Measurements from ENCODE around the gene ADGRV1.
"Not testable (repeated sequence)": the region's sequence is repeated elsewhere in the genome, so short reads cannot be mapped to it uniquely, and the experiment has no call there.

ADGRV1 gene

GRCh38 chr5:90595766-90596165 is 37.2 kb downstream of the ADGRV1 start:
- not testable (repeated sequence) for DNase-seq

- no peak for DNase-seq
These were observed 39.7 kb downstream of the ADGRV1 start for GRCh38 chr5:90598293-90598692.

- DNase-seq = not testable (repeated sequence)
These were observed 41.7 kb downstream of the ADGRV1 start for GRCh38 chr5:90600307-90600706.

- DNase-seq = no peak
These were observed 42.9 kb downstream of the ADGRV1 start for GRCh38 chr5:90601468-90601867.

GRCh38 chr5:90602681-90603080 is 44.1 kb downstream of the ADGRV1 start:
- no peak for DNase-seq

GRCh38 chr5:90606539-90606938 is 47.9 kb downstream of the ADGRV1 start:
- no peak for DNase-seq

GRCh38 chr5:90612919-90613318 is 54.3 kb downstream of the ADGRV1 start:
- DNase-seq = no peak

- DNase-seq = no peak
These were observed 54.9 kb downstream of the ADGRV1 start for GRCh38 chr5:90613459-90613858.

GRCh38 chr5:90613918-90614504 is 55.4 kb downstream of the ADGRV1 start:
- no peak for DNase-seq

GRCh38 chr5:90615355-90615754 is 56.8 kb downstream of the ADGRV1 start:
- DNase-seq = no peak

GRCh38 chr5:90618071-90618470 is 59.5 kb downstream of the ADGRV1 start:
- no peak for DNase-seq

GRCh38 chr5:90619762-90620161 is 61.2 kb downstream of the ADGRV1 start:
- DNase-seq = not testable (repeated sequence)

GRCh38 chr5:90621848-90622247 is 63.3 kb downstream of the ADGRV1 start:
- DNase-seq = no peak

- no peak for DNase-seq
These were observed 67.9 kb downstream of the ADGRV1 start for GRCh38 chr5:90626493-90626892.

- no peak for DNase-seq
These were observed 69.9 kb downstream of the ADGRV1 start for GRCh38 chr5:90628492-90628891.

GRCh38 chr5:90632791-90633190 is 74.2 kb downstream of the ADGRV1 start:
- no peak for DNase-seq

GRCh38 chr5:90636948-90637347 is 78.4 kb downstream of the ADGRV1 start:
- DNase-seq = no peak

- no peak for DNase-seq
These were observed 79.1 kb downstream of the ADGRV1 start for GRCh38 chr5:90637731-90638130.

- no peak for DNase-seq
These were observed 80.3 kb downstream of the ADGRV1 start for GRCh38 chr5:90638878-90639277.

GRCh38 chr5:90640484-90641059 is 82.0 kb downstream of the ADGRV1 start:
- DNase-seq = no peak

- no peak for DNase-seq
These were observed 82.9 kb downstream of the ADGRV1 start for GRCh38 chr5:90641528-90641927.

GRCh38 chr5:90642706-90643229 is 84.2 kb downstream of the ADGRV1 start:
- DNase-seq = no peak

GRCh38 chr5:90644132-90644531 is 85.5 kb downstream of the ADGRV1 start:
- no peak for DNase-seq

- no peak for DNase-seq
These were observed 86.5 kb downstream of the ADGRV1 start for GRCh38 chr5:90645024-90645610.

GRCh38 chr5:90650767-90651166 is 92.2 kb downstream of the ADGRV1 start:
- DNase-seq = no peak

Data from stimulated activated CD4-positive, alpha-beta T cell treated with anti-CD3 and anti-CD28 coated beads, Interleukin-2, amount 100 ng/mL, for 24 hours (primary cell).